Smooth muscle cell (in vitro differentiated cells): ENCODE results near the gene CADPS2. TPM values are rescaled to one million over a fixed set of nuclear protein-coding genes. Genes with fewer than 3 reads are reported as not detected.

ENCODE experiments used
- DNase-seq: peaks from one replicate; lab custom pipeline; 2025; ENCODE audit not compliant: unreplicated experiment; lab: John Stamatoyannopoulos, UW
- H2AFZ ChIP-seq: fragments of 200-600 bp; sonication (generic); 2 replicates; pipeline ENCODE4 v1.6.0; 2016; ENCODE audit warnings: antibody characterized with exemption, low read depth, mild to moderate bottlenecking
- H3F3A ChIP-seq: fragments of 200-600 bp; sonication (generic); 2 replicates; pipeline ENCODE4 v1.6.0; 2017; ENCODE audit warnings: antibody characterized with exemption, low read depth
- H3K27ac ChIP-seq: fragments of 200-600 bp; sonication (generic); 2 replicates; pipeline ENCODE4 v1.5.1; 2016; ENCODE audit warnings: low read depth, mild to moderate bottlenecking
- H3K27me3 ChIP-seq: fragments of 200-600 bp; sonication (generic); 2 replicates; pipeline ENCODE4 v1.6.1; 2016; ENCODE audit warnings: low read depth, mild to moderate bottlenecking
- H3K36me3 ChIP-seq: fragments of 200-600 bp; sonication (generic); 2 replicates; pipeline ENCODE4 v1.5.1; 2016; ENCODE audit warnings: low read depth
- H3K4me1 ChIP-seq: fragments of 200-600 bp; sonication (generic); 2 replicates; pipeline ENCODE4 v1.5.1; 2016; ENCODE audit warnings: low read depth
- H3K4me2 ChIP-seq: fragments of 200-600 bp; sonication (generic); 2 replicates; pipeline ENCODE4 v1.6.0; 2016; ENCODE audit warnings: mild to moderate bottlenecking
- H3K4me3 ChIP-seq: fragments of 200-600 bp; sonication (generic); 2 replicates; pipeline ENCODE4 v1.5.1; 2016; ENCODE audit warnings: mild to moderate bottlenecking
- H3K79me2 ChIP-seq: fragments of 200-600 bp; sonication (generic); 2 replicates; pipeline ENCODE4 v1.6.0; 2016; ENCODE audit warnings: low read depth, mild to moderate bottlenecking
- H3K9ac ChIP-seq: fragments of 200-600 bp; sonication (generic); 2 replicates; pipeline ENCODE4 v1.6.0; 2016; ENCODE audit warnings: low read depth
- H3K9me3 ChIP-seq: fragments of 200-600 bp; sonication (generic); replicated peaks from 2 replicates; pipeline ENCODE4 v1.5.1; 2016; ENCODE audit warnings: low read depth
- H4K20me1 ChIP-seq: fragments of 200-600 bp; sonication (generic); 2 replicates; pipeline ENCODE4 v1.6.0; 2016; ENCODE audit warnings: low read depth
- CTCF ChIP-seq: fragments of 200-600 bp; sonication (generic); IDR thresholded peaks from 2 replicates; pipeline ENCODE4 v1.5.1; 2017; ENCODE audit warnings: borderline replicate concordance, mild to moderate bottlenecking, antibody characterized with exemption; ENCODE audit not compliant: insufficient read depth, poor library complexity, severe bottlenecking
- WGBS: methylation state at CpG from one replicate; pipeline ENCODE4 v1.1.7; 2016; ENCODE audit warnings: low lambda C conversion rate; 5-methylcytosine and 5-hydroxymethylcytosine counted together
- polyA plus RNA-seq: library from polyadenylated mRNA; unstranded; fragments of >200 nt; fragmentation: Nextera tagmentation; extraction: Ambion mirVana; gene quantifications from 2 replicates; pipeline ENCODE4 v1.2.1, GENCODE V29; 2016
- total RNA-seq: library from RNA; depleted of rRNA; stranded (reverse); fragments of >200 nt; gene quantifications from 2 replicates; pipeline ENCODE4 v1.2.3, GENCODE V29; 2014

The CADPS2 gene
- total and polyA plus RNA-seq, 2 experiments from 2014 or later: 8.5 to 15.6 TPM

GRCh38 chr7:122694697-122695096 is 191.6 kb downstream of the CADPS2 start:
- Histone ChIP-seq H3K9ac (no peak overlapping the region), H3K4me3 (no peak overlapping the region), H3K4me2 (no peak overlapping the region), H4K20me1 (no peaks in the 10 kb centered on the region), H3F3A (no peaks in the 10 kb centered on the region), H3K79me2 (no peaks in the 10 kb centered on the region), H3K9me3 (no peaks in the 10 kb centered on the region), H2AFZ (no peak overlapping the region), H3K27ac (no peak overlapping the region), H3K27me3 (no peaks in the 10 kb centered on the region), H3K36me3 (no peaks in the 10 kb centered on the region), H3K4me1 (peaks cover 6% of the 10 kb centered on the region)
- TF ChIP-seq CTCF: no peak
- DNase-seq: no peak
- 73% methylated on average over 2 of the region's 2 CpGs for WGBS

GRCh38 chr7:122692769-122693309 is 193.4 kb downstream of the CADPS2 start:
- TF ChIP-seq CTCF: no peak
- Histone ChIP-seq H3K9me3 (no peaks in the 10 kb centered on the region), H3K9ac (no peak overlapping the region), H4K20me1 (no peaks in the 10 kb centered on the region), H3K4me3 (no peak overlapping the region), H3K27ac (no peak overlapping the region), H3K79me2 (no peaks in the 10 kb centered on the region), H3F3A (no peaks in the 10 kb centered on the region), H3K4me2 (no peak overlapping the region), H2AFZ (no peak overlapping the region), H3K36me3 (no peaks in the 10 kb centered on the region), H3K4me1 (peaks cover 6% of the 10 kb centered on the region), H3K27me3 (no peaks in the 10 kb centered on the region)
- WGBS: 95% methylated on average over 3 of the region's 3 CpGs
- no peak for DNase-seq

- DNase-seq: no peak
- Histone ChIP-seq H3K79me2 (no peaks in the 10 kb centered on the region), H3K9ac (no peak overlapping the region), H3F3A (no peaks in the 10 kb centered on the region), H2AFZ (no peak overlapping the region), H3K4me2 (no peak overlapping the region), H3K36me3 (no peaks in the 10 kb centered on the region), H3K9me3 (no peaks in the 10 kb centered on the region), H3K27ac (no peak overlapping the region), H4K20me1 (no peaks in the 10 kb centered on the region), H3K4me1 (peaks cover 6% of the 10 kb centered on the region), H3K27me3 (no peaks in the 10 kb centered on the region), H3K4me3 (no peak overlapping the region)
- no peak for TF ChIP-seq CTCF
- 95% methylated on average over 14 of the region's 14 CpGs for WGBS
Measured at GRCh38 chr7:122691569-122692235, 194.6 kb downstream of the CADPS2 start.
